ENCODE measurements around the gene FFAR1. TPM values are rescaled to one million over a fixed set of nuclear protein-coding genes. Genes with fewer than 3 reads are reported as not detected.

Gene FFAR1
- total RNA-seq (under 1 TPM in 4 of 7 donors, not detected in 3; 0.16 to 0.32 (median 0.28) TPM), polyA plus RNA-seq (under 1 TPM; 0.18 to 0.52 (median 0.26) TPM)
- long read RNA-seq, donor 1: 0 reads
- long read RNA-seq, donor 2, partial matches to known transcripts: 0 of 1 reads
- long read RNA-seq, donor 2, other reads (novel, unspliced or antisense): 0 of 1 reads

DNA sequence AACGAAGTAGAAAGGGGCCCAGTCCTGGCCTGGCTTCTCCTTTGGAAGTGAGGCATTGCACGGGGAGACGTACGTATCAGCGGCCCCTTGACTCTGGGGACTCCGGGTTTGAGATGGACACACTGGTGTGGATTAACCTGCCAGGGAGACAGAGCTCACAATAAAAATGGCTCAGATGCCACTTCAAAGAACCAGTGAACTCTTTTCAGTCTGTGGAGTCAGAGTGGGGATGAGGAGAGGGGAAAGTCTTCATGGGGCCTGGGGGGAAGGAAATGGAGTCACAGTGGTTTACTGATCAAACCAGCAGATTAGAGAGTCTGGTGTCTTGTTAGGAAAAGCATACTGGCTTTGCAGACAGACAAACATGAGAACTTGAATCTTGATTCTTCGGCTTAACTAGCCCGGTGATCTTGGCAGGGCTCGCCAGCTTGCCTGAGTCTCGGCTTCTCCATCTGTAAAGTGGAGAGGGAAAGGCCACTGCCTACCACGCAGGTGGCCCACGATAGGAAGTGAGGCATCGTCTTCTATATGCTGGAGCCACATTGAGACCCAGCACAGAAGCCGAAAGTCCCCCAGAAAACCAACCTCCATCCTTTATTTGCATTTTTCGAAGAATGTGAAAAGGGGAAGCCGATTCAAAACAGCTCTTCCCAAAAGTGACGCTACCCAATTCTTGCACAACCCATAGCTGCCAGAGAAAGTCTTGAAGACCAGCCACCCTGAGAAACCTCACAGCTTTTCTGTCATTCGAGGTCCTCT is at the start of gene FFAR1:
Gene FFAR1, plus strand, starts transcription at position 732 of the 759 bp plus-strand sequence. CDS start 3,650 bp downstream, outside the sequence.
- H3K4me1 ChIP-seq: peaks cover 24 to 89% (median 51%) of the 10 kb centered on the region in 6 donors
- DNase-seq: peak; percentile 81
- H3K36me3 ChIP-seq: peaks cover 0 to 36% (median 4%) of the 10 kb centered on the region in 6 donors
- peaks cover 0 to 26% (median 0%) of the 10 kb centered on the region in 7 donors for H3K27me3 ChIP-seq (replicated peaks in 1 of 7)
- peak within 1 kb of the TSS; percentile 21 to 93 (median 84) for H3K27ac ChIP-seq
- H3K9me3 ChIP-seq: no peaks in the 10 kb centered on the region
- intact Hi-C loops (cut with DNase I; ENCODE audit: low total_unique reads): no loop called here
- peak within 1 kb of the TSS in 1 of 8 donors; percentile 39 for H3K4me3 ChIP-seq
- TF ChIP-seq POLR2A (IDR thresholded peaks at IDR 0.05) (peak in 1 of 3 donors; percentile 19), CTCF (IDR thresholded peaks at IDR 0.05 in 8 of 11, conservative IDR thresholded peaks at IDR 0.05 in 3 of 11) (peak in 1 of 11 experiments; percentile 9), POLR2AphosphoS5 (IDR thresholded peaks at IDR 0.05) (peak; percentile 12 to 72 (median 62))
- WGBS, 5 donors: 23 to 43% (median 26%) methylated on average over 18 of the region's 18 CpGs

GRCh38 chr19:35297922-35298321 is 49.8 kb upstream of the FFAR1 start:
- Histone ChIP-seq H3K9me3 (no peaks in the 10 kb centered on the region), H3K4me1 (peaks cover 7 to 22% (median 17%) of the 10 kb centered on the region in 6 donors), H3K36me3 (no peaks in the 10 kb centered on the region), H3K4me3 (no peak overlapping the region), H3K27me3 (replicated peaks in 1 of 7) (peaks cover 0 to 30% (median 0%) of the 10 kb centered on the region in 7 donors), H3K27ac (no peak overlapping the region)
- DNase-seq: no peak
- TF ChIP-seq POLR2A (IDR thresholded peaks at IDR 0.05) (no peak), POLR2AphosphoS5 (IDR thresholded peaks at IDR 0.05) (no peak), CTCF (IDR thresholded peaks at IDR 0.05 in 8 of 11, conservative IDR thresholded peaks at IDR 0.05 in 3 of 11) (peak in 1 of 11 experiments; percentile 11)
- 93 to 99% (median 95%) methylated on average over 2 of the region's 2 CpGs for WGBS, 5 donors
- intact Hi-C loops (cut with DNase I; ENCODE audit: low total_unique reads): no loop called here

DNA sequence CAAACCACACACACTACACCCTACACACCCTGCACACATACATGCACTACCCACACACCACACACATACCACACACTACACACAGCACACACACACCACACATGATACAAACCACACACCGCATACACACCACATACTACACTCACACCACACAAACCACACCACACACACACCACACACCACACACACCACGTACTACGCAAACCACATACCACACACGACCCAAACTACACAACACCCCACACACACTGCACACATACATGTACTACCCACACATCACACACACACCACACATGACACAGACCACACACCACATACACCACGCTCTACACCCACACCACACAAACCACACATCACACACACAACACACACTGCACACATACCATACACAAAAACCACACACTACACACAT is 49.1 kb upstream of the FFAR1 start:
- DNase-seq: no peak
- TF ChIP-seq CTCF (IDR thresholded peaks at IDR 0.05 in 8 of 11, conservative IDR thresholded peaks at IDR 0.05 in 3 of 11): no peak
- no peak for TF ChIP-seq POLR2A (IDR thresholded peaks at IDR 0.05)
- TF ChIP-seq POLR2AphosphoS5 (IDR thresholded peaks at IDR 0.05): no peak
- H3K9me3 ChIP-seq: no peaks in the 10 kb centered on the region
- no peaks in the 10 kb centered on the region for H3K36me3 ChIP-seq
- no peak overlapping the region for H3K27ac ChIP-seq
- no peak overlapping the region for H3K4me3 ChIP-seq
- H3K27me3 ChIP-seq (replicated peaks in 1 of 7): peaks cover 0 to 26% (median 0%) of the 10 kb centered on the region in 7 donors
- intact Hi-C loops (cut with DNase I; ENCODE audit: low total_unique reads): no loop called here
- 83 to 96% (median 92%) methylated on average over 5 of the region's 5 CpGs for WGBS, 5 donors
- peaks cover 7 to 25% (median 17%) of the 10 kb centered on the region in 6 donors for H3K4me1 ChIP-seq

Measured in spleen (tissue), 13 donors.